ENCODE data around the gene SEPTIN5. TPM values are rescaled to one million over a fixed set of nuclear protein-coding genes. Genes with fewer than 3 reads are reported as not detected.

The SEPTIN5 gene
- total RNA-seq, 1 experiment from 2014 or later, result 2.0 TPM

GRCh38 chr22:19739911-19740449 is 25.7 kb downstream of the SEPTIN5 start:
- BruUV-seq (replicated peaks), result no TSS peak
- H3K36me3 ChIP-seq (ENCODE audit: low read depth), result no peaks in the 10 kb centered on the region
- no peaks in the 10 kb centered on the region for H4K20me1 ChIP-seq (ENCODE audit: insufficient read depth)
- H3K9me3 ChIP-seq (ENCODE audit: insufficient read depth, low read depth), result no peaks in the 10 kb centered on the region
- no peaks in the 10 kb centered on the region for H3K79me2 ChIP-seq (ENCODE audit: low read depth)
- H3K4me2 ChIP-seq, result no peak overlapping the region
- H3K4me1 ChIP-seq (replicated peaks; ENCODE audit: insufficient read depth), result no peaks in the 10 kb centered on the region
- DNase-seq, result no peak
- no peak overlapping the region for H3K4me3 ChIP-seq
- H3F3A ChIP-seq (ENCODE audit: insufficient read depth, low read depth), result no peaks in the 10 kb centered on the region
- no peaks in the 10 kb centered on the region for H3K27me3 ChIP-seq (ENCODE audit: insufficient read depth, low read depth)
- H2AFZ ChIP-seq, result no peak overlapping the region
- no peak overlapping the region for H3K27ac ChIP-seq
- intact Hi-C loops (cut with micrococcal nuclease; ENCODE audit: unreplicated experiment), result no loop called here
- ChIA-PET CTCF (no interaction called here), POLR2A (ENCODE audit: unreplicated experiment) (no interaction called here)
- no peak for TF ChIP-seq EZH2 (IDR thresholded peaks at IDR 0.05; ENCODE audit: low read depth)
- TF ChIP-seq, protein P1, sequence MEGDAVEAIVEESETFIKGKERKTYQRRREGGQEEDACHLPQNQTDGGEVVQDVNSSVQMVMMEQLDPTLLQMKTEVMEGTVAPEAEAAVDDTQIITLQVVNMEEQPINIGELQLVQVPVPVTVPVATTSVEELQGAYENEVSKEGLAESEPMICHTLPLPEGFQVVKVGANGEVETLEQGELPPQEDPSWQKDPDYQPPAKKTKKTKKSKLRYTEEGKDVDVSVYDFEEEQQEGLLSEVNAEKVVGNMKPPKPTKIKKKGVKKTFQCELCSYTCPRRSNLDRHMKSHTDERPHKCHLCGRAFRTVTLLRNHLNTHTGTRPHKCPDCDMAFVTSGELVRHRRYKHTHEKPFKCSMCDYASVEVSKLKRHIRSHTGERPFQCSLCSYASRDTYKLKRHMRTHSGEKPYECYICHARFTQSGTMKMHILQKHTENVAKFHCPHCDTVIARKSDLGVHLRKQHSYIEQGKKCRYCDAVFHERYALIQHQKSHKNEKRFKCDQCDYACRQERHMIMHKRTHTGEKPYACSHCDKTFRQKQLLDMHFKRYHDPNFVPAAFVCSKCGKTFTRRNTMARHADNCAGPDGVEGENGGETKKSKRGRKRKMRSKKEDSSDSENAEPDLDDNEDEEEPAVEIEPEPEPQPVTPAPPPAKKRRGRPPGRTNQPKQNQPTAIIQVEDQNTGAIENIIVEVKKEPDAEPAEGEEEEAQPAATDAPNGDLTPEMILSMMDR (conservative IDR thresholded peaks at IDR 0.05), result no peak
- no peaks in the 10 kb centered on the region for H3K9me2 ChIP-seq (ENCODE audit: insufficient read depth)

- no peaks in the 10 kb centered on the region for H3F3A ChIP-seq (ENCODE audit: insufficient read depth, low read depth)
- DNase-seq, result no peak
- H3K4me2 ChIP-seq, result no peak overlapping the region
- ChIA-PET POLR2A (ENCODE audit: unreplicated experiment) (no interaction called here), CTCF (no interaction called here)
- no peaks in the 10 kb centered on the region for H3K36me3 ChIP-seq (ENCODE audit: low read depth)
- H4K20me1 ChIP-seq (ENCODE audit: insufficient read depth), result no peaks in the 10 kb centered on the region
- no peak overlapping the region for H3K4me3 ChIP-seq
- no peaks in the 10 kb centered on the region for H3K4me1 ChIP-seq (replicated peaks; ENCODE audit: insufficient read depth)
- TF ChIP-seq, protein P1 (conservative IDR thresholded peaks at IDR 0.05), result no peak
- no peak for TF ChIP-seq EZH2 (IDR thresholded peaks at IDR 0.05; ENCODE audit: low read depth)
- no peaks in the 10 kb centered on the region for H3K27me3 ChIP-seq (ENCODE audit: insufficient read depth, low read depth)
- intact Hi-C loops (cut with micrococcal nuclease; ENCODE audit: unreplicated experiment), result no loop called here
- no peaks in the 10 kb centered on the region for H3K79me2 ChIP-seq (ENCODE audit: low read depth)
- H3K9me3 ChIP-seq (ENCODE audit: insufficient read depth, low read depth), result no peaks in the 10 kb centered on the region
- no peaks in the 10 kb centered on the region for H3K9me2 ChIP-seq (ENCODE audit: insufficient read depth)
- no TSS peak for BruUV-seq (replicated peaks)
- H3K27ac ChIP-seq, result no peak overlapping the region
- H2AFZ ChIP-seq, result no peak overlapping the region
These were observed 26.3 kb downstream of the SEPTIN5 start for GRCh38 chr22:19740586-19740985.

- Histone ChIP-seq H3K9me3 (ENCODE audit: insufficient read depth, low read depth) (no peaks in the 10 kb centered on the region), H3K4me2 (no peak overlapping the region), H3K27ac (no peak overlapping the region), H3K79me2 (ENCODE audit: low read depth) (no peaks in the 10 kb centered on the region), H2AFZ (no peak overlapping the region), H4K20me1 (ENCODE audit: insufficient read depth) (no peaks in the 10 kb centered on the region), H3F3A (ENCODE audit: insufficient read depth, low read depth) (no peaks in the 10 kb centered on the region), H3K9me2 (ENCODE audit: insufficient read depth) (no peaks in the 10 kb centered on the region), H3K27me3 (ENCODE audit: insufficient read depth, low read depth) (no peaks in the 10 kb centered on the region), H3K4me3 (no peak overlapping the region), H3K4me1 (replicated peaks; ENCODE audit: insufficient read depth) (no peaks in the 10 kb centered on the region), H3K36me3 (ENCODE audit: low read depth) (no peaks in the 10 kb centered on the region)
- BruUV-seq (replicated peaks), result no TSS peak
- CTCF ChIA-PET, result no interaction called here
- TF ChIP-seq, protein P1 (conservative IDR thresholded peaks at IDR 0.05), result no peak
- no peak for TF ChIP-seq EZH2 (IDR thresholded peaks at IDR 0.05; ENCODE audit: low read depth)
- DNase-seq, result no peak
- intact Hi-C loops (cut with micrococcal nuclease; ENCODE audit: unreplicated experiment), result no loop called here
- POLR2A ChIA-PET (ENCODE audit: unreplicated experiment), result no interaction called here
These were observed 26.8 kb downstream of the SEPTIN5 start for GRCh38 chr22:19741053-19741452.

Measured in PC-9 (cell line).